HL-60/S4 (cell line): ENCODE measurements around the gene PALLD.

Experiments
- in situ Hi-C: fragments of 300-500 bp; cut with MboI; formaldehyde crosslinking; loops from 2 replicates; pipeline ENCODE4 v1.14.3; 2022; ENCODE audit warnings: low sequenced_read_pairs

PALLD gene

GRCh38 chr4:168585168-168586091, 88.6 kb downstream of the PALLD start:
- in situ Hi-C loops = no loop called here

GRCh38 chr4:168586926-168587325, 90.1 kb downstream of the PALLD start:
- in situ Hi-C loops = no loop called here

- in situ Hi-C loops = no loop called here
Observed at GRCh38 chr4:168587411-168588125, 90.7 kb downstream of the PALLD start.

- in situ Hi-C loops = no loop called here
Observed at GRCh38 chr4:168588916-168589531, 92.2 kb downstream of the PALLD start.

GRCh38 chr4:168592676-168593075, 95.8 kb downstream of the PALLD start:
- in situ Hi-C loops = no loop called here

- in situ Hi-C loops = no loop called here
Observed at GRCh38 chr4:168593399-168593798, 96.5 kb downstream of the PALLD start.

GRCh38 chr4:168594121-168594520, 97.3 kb downstream of the PALLD start:
- in situ Hi-C loops = no loop called here

- in situ Hi-C loops = no loop called here
Observed at GRCh38 chr4:168598191-168598590, 101.3 kb downstream of the PALLD start.

- in situ Hi-C loops = no loop called here
Observed at GRCh38 chr4:168600796-168601583, 104.1 kb downstream of the PALLD start.

- in situ Hi-C loops = no loop called here
Observed at GRCh38 chr4:168601899-168602298, 105.0 kb downstream of the PALLD start.

GRCh38 chr4:168604496-168605373, 107.9 kb downstream of the PALLD start:
- in situ Hi-C loops = no loop called here

- in situ Hi-C loops = no loop called here
Observed at GRCh38 chr4:168605411-168605810, 108.6 kb downstream of the PALLD start.

GRCh38 chr4:168607215-168607614, 110.4 kb downstream of the PALLD start:
- in situ Hi-C loops = no loop called here

GRCh38 chr4:168608771-168609170, 111.9 kb downstream of the PALLD start:
- in situ Hi-C loops = no loop called here

GRCh38 chr4:168609369-168609768, 112.5 kb downstream of the PALLD start:
- in situ Hi-C loops = no loop called here

- in situ Hi-C loops = no loop called here
Observed at GRCh38 chr4:168610911-168611530, 114.2 kb downstream of the PALLD start.

- in situ Hi-C loops = no loop called here
Observed at GRCh38 chr4:168612450-168613135, 115.7 kb downstream of the PALLD start.

- in situ Hi-C loops = no loop called here
Observed at GRCh38 chr4:168613869-168614268, 117.0 kb downstream of the PALLD start.
